ENCODE data around the gene SHLD2.
"Not testable (repeated sequence)": the region's sequence is repeated elsewhere in the genome, so short reads cannot be mapped to it uniquely, and the experiment has no call there.

Gene SHLD2

GRCh38 chr10:87084291-87084782 is 10.7 kb upstream of the SHLD2 start:
- DNase-seq (ENCODE audit: extremely low read depth in 1 of 2, low read depth in 1 of 2): not testable (repeated sequence)

GRCh38 chr10:87085537-87085936 is 9.5 kb upstream of the SHLD2 start:
- no peak for DNase-seq (ENCODE audit: extremely low read depth in 1 of 2, low read depth in 1 of 2)

GRCh38 chr10:87089746-87090145 is 5.3 kb upstream of the SHLD2 start:
- no peak for DNase-seq (ENCODE audit: extremely low read depth in 1 of 2, low read depth in 1 of 2)

GRCh38 chr10:87090779-87091178 is 4.2 kb upstream of the SHLD2 start:
- no peak for DNase-seq (ENCODE audit: extremely low read depth in 1 of 2, low read depth in 1 of 2)

- no peak for DNase-seq (ENCODE audit: extremely low read depth in 1 of 2, low read depth in 1 of 2)
Observed at GRCh38 chr10:87092376-87092860, 2.6 kb upstream of the SHLD2 start.

- DNase-seq (ENCODE audit: extremely low read depth in 1 of 2, low read depth in 1 of 2): peak in 1 of 2 donors; percentile 25
Observed at GRCh38 chr10:87092861-87093631, 2.0 kb upstream of the SHLD2 start.

GRCh38 chr10:87093632-87094372 is 1.2 kb upstream of the SHLD2 start:
- DNase-seq (ENCODE audit: extremely low read depth in 1 of 2, low read depth in 1 of 2): peak; percentile 53 to 74

- peak; percentile 70 to 72 for DNase-seq (ENCODE audit: extremely low read depth in 1 of 2, low read depth in 1 of 2)
Observed at GRCh38 chr10:87095236-87095945, 385 bp downstream of the SHLD2 start.

- no peak for DNase-seq (ENCODE audit: extremely low read depth in 1 of 2, low read depth in 1 of 2)
Observed at GRCh38 chr10:87101996-87102395, 7.0 kb downstream of the SHLD2 start.

GRCh38 chr10:87104727-87105126 is 9.7 kb downstream of the SHLD2 start:
- DNase-seq (ENCODE audit: extremely low read depth in 1 of 2, low read depth in 1 of 2): not testable (repeated sequence)

- DNase-seq (ENCODE audit: extremely low read depth in 1 of 2, low read depth in 1 of 2): no peak
Observed at GRCh38 chr10:87105446-87106124, 10.6 kb downstream of the SHLD2 start.

GRCh38 chr10:87118122-87118521 is 23.1 kb downstream of the SHLD2 start:
- not testable (repeated sequence) for DNase-seq (ENCODE audit: extremely low read depth in 1 of 2, low read depth in 1 of 2)

GRCh38 chr10:87119029-87119428 is 24.0 kb downstream of the SHLD2 start:
- DNase-seq (ENCODE audit: extremely low read depth in 1 of 2, low read depth in 1 of 2): not testable (repeated sequence)

GRCh38 chr10:87123351-87123750 is 28.3 kb downstream of the SHLD2 start:
- DNase-seq (ENCODE audit: extremely low read depth in 1 of 2, low read depth in 1 of 2): not testable (repeated sequence)

- DNase-seq (ENCODE audit: extremely low read depth in 1 of 2, low read depth in 1 of 2): not testable (repeated sequence)
Observed at GRCh38 chr10:87127048-87127447, 32.0 kb downstream of the SHLD2 start.

- DNase-seq (ENCODE audit: extremely low read depth in 1 of 2, low read depth in 1 of 2): not testable (repeated sequence)
Observed at GRCh38 chr10:87127607-87128156, 32.7 kb downstream of the SHLD2 start.

GRCh38 chr10:87132176-87132575 is 37.2 kb downstream of the SHLD2 start:
- DNase-seq (ENCODE audit: extremely low read depth in 1 of 2, low read depth in 1 of 2): not testable (repeated sequence)

GRCh38 chr10:87133936-87134335 is 38.9 kb downstream of the SHLD2 start:
- not testable (repeated sequence) for DNase-seq (ENCODE audit: extremely low read depth in 1 of 2, low read depth in 1 of 2)

GRCh38 chr10:87134440-87134839 is 39.4 kb downstream of the SHLD2 start:
- not testable (repeated sequence) for DNase-seq (ENCODE audit: extremely low read depth in 1 of 2, low read depth in 1 of 2)

- DNase-seq (ENCODE audit: extremely low read depth in 1 of 2, low read depth in 1 of 2): not testable (repeated sequence)
Observed at GRCh38 chr10:87137478-87137877, 42.5 kb downstream of the SHLD2 start.
